ENCODE results near the gene RPL27A. TPM values are rescaled to one million over a fixed set of nuclear protein-coding genes. Genes with fewer than 3 reads are reported as not detected.

Gene RPL27A
- total RNA-seq, 1 experiment from 2014 or later = 560 TPM

DNA sequence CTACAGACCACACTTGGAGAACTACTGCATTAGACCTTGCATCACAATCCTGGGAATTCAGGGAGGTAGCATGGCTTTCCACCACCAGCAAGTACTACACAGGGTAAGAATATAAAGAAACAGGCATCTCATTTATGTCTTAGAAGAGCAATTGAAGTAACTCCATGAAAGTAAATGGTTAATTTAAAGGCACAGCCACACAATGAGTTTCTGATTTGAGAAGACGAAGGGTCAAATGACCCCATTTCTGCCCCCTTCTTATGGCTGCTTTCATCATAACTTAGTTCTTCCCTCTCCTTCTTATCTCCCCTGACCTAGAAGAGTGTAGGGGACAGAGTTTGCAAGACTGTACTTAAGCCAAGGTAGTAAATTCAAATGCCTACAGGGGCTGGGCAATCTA is 6.1 kb upstream of the RPL27A start:
- CTCF ChIA-PET = no interaction called here
- H3K4me3 ChIP-seq = no peak overlapping the region
- H2AFZ ChIP-seq = no peak overlapping the region
- no peak for TF ChIP-seq EZH2 (IDR thresholded peaks at IDR 0.05; ENCODE audit: low read depth)
- TF ChIP-seq, protein P1, sequence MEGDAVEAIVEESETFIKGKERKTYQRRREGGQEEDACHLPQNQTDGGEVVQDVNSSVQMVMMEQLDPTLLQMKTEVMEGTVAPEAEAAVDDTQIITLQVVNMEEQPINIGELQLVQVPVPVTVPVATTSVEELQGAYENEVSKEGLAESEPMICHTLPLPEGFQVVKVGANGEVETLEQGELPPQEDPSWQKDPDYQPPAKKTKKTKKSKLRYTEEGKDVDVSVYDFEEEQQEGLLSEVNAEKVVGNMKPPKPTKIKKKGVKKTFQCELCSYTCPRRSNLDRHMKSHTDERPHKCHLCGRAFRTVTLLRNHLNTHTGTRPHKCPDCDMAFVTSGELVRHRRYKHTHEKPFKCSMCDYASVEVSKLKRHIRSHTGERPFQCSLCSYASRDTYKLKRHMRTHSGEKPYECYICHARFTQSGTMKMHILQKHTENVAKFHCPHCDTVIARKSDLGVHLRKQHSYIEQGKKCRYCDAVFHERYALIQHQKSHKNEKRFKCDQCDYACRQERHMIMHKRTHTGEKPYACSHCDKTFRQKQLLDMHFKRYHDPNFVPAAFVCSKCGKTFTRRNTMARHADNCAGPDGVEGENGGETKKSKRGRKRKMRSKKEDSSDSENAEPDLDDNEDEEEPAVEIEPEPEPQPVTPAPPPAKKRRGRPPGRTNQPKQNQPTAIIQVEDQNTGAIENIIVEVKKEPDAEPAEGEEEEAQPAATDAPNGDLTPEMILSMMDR (conservative IDR thresholded peaks at IDR 0.05) = no peak
- BruUV-seq (replicated peaks) = no TSS peak
- no peaks in the 10 kb centered on the region for H3K9me2 ChIP-seq (ENCODE audit: insufficient read depth)
- H3K79me2 ChIP-seq (ENCODE audit: low read depth) = peaks cover 2% of the 10 kb centered on the region
- POLR2A ChIA-PET (ENCODE audit: unreplicated experiment) = no interaction called here
- no peaks in the 10 kb centered on the region for H3K27me3 ChIP-seq (ENCODE audit: insufficient read depth, low read depth)
- no peak for DNase-seq
- H3K9me3 ChIP-seq (ENCODE audit: insufficient read depth, low read depth) = no peaks in the 10 kb centered on the region
- intact Hi-C loops (cut with micrococcal nuclease; ENCODE audit: unreplicated experiment) = no loop called here
- H3K27ac ChIP-seq = no peak overlapping the region
- no peaks in the 10 kb centered on the region for H3F3A ChIP-seq (ENCODE audit: insufficient read depth, low read depth)
- no peaks in the 10 kb centered on the region for H4K20me1 ChIP-seq (ENCODE audit: insufficient read depth)
- no peaks in the 10 kb centered on the region for H3K36me3 ChIP-seq (ENCODE audit: low read depth)
- no peaks in the 10 kb centered on the region; the same call in 1 of the 2 replicates for H3K4me1 ChIP-seq (replicated peaks; ENCODE audit: insufficient read depth)
- no peak overlapping the region for H3K4me2 ChIP-seq

- Histone ChIP-seq H3K9me3 (ENCODE audit: insufficient read depth, low read depth) (no peaks in the 10 kb centered on the region), H3K79me2 (ENCODE audit: low read depth) (peaks cover 22% of the 10 kb centered on the region), H3K36me3 (ENCODE audit: low read depth) (peaks cover 10% of the 10 kb centered on the region), H2AFZ (no peak overlapping the region), H4K20me1 (ENCODE audit: insufficient read depth) (peaks cover 3% of the 10 kb centered on the region; the same call in 1 of the 2 replicates), H3K27me3 (ENCODE audit: insufficient read depth, low read depth) (no peaks in the 10 kb centered on the region), H3K4me3 (no peak overlapping the region), H3F3A (ENCODE audit: insufficient read depth, low read depth) (peaks cover 3% of the 10 kb centered on the region), H3K9me2 (ENCODE audit: insufficient read depth) (no peaks in the 10 kb centered on the region), H3K27ac (no peak overlapping the region), H3K4me1 (replicated peaks; ENCODE audit: insufficient read depth) (no peaks in the 10 kb centered on the region; the same call in 1 of the 2 replicates), H3K4me2 (no peak overlapping the region)
- TF ChIP-seq EZH2 (IDR thresholded peaks at IDR 0.05; ENCODE audit: low read depth) = no peak
- TF ChIP-seq, protein P1 (conservative IDR thresholded peaks at IDR 0.05) = no peak
- ChIA-PET CTCF (no interaction called here), POLR2A (ENCODE audit: unreplicated experiment) (no interaction called here)
- intact Hi-C loops (cut with micrococcal nuclease; ENCODE audit: unreplicated experiment) = no loop called here
- BruUV-seq (replicated peaks) = no TSS peak
- DNase-seq = no peak
Observed at GRCh38 chr11:8679006-8679405, 3.6 kb upstream of the RPL27A start.

GRCh38 chr11:8681837-8682302 is 722 bp upstream of the RPL27A start:
- peaks cover 32% of the 10 kb centered on the region for H3F3A ChIP-seq (ENCODE audit: insufficient read depth, low read depth)
- H3K4me1 ChIP-seq (replicated peaks; ENCODE audit: insufficient read depth) = peaks cover 28% of the 10 kb centered on the region
- H3K4me3 ChIP-seq = peak overlapping the region; percentile 99
- ChIA-PET CTCF (interaction anchor here (0.7 kb wide), 1 partner anchor 36 kb away, joined by 6 read pairs; no protein-coding TSS in a partner anchor), POLR2A (ENCODE audit: unreplicated experiment) (interaction anchor here (0.6 to 0.9 kb wide), 4 partner anchors 20 to 292 kb away, joined by 3 to 10 read pairs (median 4); no protein-coding TSS in a partner anchor)
- peaks cover 47% of the 10 kb centered on the region for H3K79me2 ChIP-seq (ENCODE audit: low read depth)
- H3K27me3 ChIP-seq (ENCODE audit: insufficient read depth, low read depth) = no peaks in the 10 kb centered on the region
- peak overlapping the region; percentile 98 for H3K4me2 ChIP-seq
- H3K9me3 ChIP-seq (ENCODE audit: insufficient read depth, low read depth) = no peaks in the 10 kb centered on the region
- TF ChIP-seq, protein P1 (conservative IDR thresholded peaks at IDR 0.05) = no peak
- TF ChIP-seq EZH2 (IDR thresholded peaks at IDR 0.05; ENCODE audit: low read depth) = no peak
- peak overlapping the region; percentile 78 for H2AFZ ChIP-seq
- no peaks in the 10 kb centered on the region for H3K9me2 ChIP-seq (ENCODE audit: insufficient read depth)
- H3K27ac ChIP-seq = peak overlapping the region; percentile 89
- intact Hi-C loops (cut with micrococcal nuclease; ENCODE audit: unreplicated experiment) = no loop called here
- BruUV-seq (replicated peaks) = TSS peak; percentile 84
- peaks cover 15% of the 10 kb centered on the region for H4K20me1 ChIP-seq (ENCODE audit: insufficient read depth)
- peaks cover 39% of the 10 kb centered on the region for H3K36me3 ChIP-seq (ENCODE audit: low read depth)
- no peak for DNase-seq
